T-helper 17 cell (primary cell): ENCODE results near the gene CCDC73. TPM values are rescaled to one million over a fixed set of nuclear protein-coding genes. Genes with fewer than 3 reads are reported as not detected.

Source experiments
- ATAC-seq: fragments of 150-1000 bp; cut with Tn5 transposase; 2 replicates; pipeline ENCODE4 v1.10.0; 2021; ENCODE audit warnings: mild to moderate bottlenecking, moderate library complexity
- DNase-seq, 3 donors: peaks; one replicate each; pipeline versions ENCODE4 v3.0.0 to v3.0.0-alpha.2; 2020 to 2021
- H3K9me3 ChIP-seq: one replicate; pipeline ENCODE4 v1.7.0; 2013; ENCODE audit warnings: low read length, mild to moderate bottlenecking; ENCODE audit not compliant: control insufficient read depth, poor library complexity, severe bottlenecking
- H3K27ac Mint-ChIP-seq: one replicate; pipeline ENCODE4 v1.8.0; 2022; ENCODE audit warnings: mild to moderate bottlenecking, moderate library complexity, mixed read lengths
- H3K27me3 Mint-ChIP-seq: one replicate; pipeline ENCODE4 v1.8.0; 2022; ENCODE audit warnings: mixed read lengths
- H3K36me3 Mint-ChIP-seq: one replicate; pipeline ENCODE4 v1.8.0; 2022; ENCODE audit warnings: low read depth, mixed read lengths
- H3K4me1 Mint-ChIP-seq: one replicate; pipeline ENCODE4 v1.8.0; 2022; ENCODE audit warnings: mild to moderate bottlenecking, mixed read lengths
- H3K4me3 Mint-ChIP-seq: one replicate; pipeline ENCODE4 v1.8.0; 2022; ENCODE audit warnings: mild to moderate bottlenecking, moderate library complexity, mixed read lengths
- total RNA-seq, 4 donors: library from RNA in 2 of 4; stranded (reverse) in 2 of 4; gene quantifications; one replicate each; pipeline ENCODE4 v1.2.3 and lab custom pipeline; 2022 to 2026

The CCDC73 gene
- total RNA-seq, 2 donors from 2014 or later = not detected

DNA sequence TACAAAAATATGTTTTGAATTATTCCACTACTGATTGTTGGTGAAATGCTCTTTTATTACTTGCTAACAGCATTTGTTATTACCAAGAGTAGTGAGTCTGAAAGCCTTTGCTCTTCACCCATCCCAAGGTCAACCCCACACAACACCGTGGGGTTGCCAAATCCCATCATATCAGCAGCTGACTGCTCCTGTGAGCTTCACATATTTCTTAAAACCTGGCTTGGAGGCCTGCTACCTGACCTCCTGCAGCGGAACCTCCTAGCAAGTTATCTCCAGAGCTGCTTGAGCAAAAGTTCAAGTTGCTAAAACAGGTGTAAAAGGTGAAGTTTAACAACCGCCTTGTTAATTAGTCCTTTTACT is 230.9 kb downstream of the CCDC73 start:
- Mint-ChIP-seq H3K4me3 (no peak overlapping the region), H3K36me3 (no peaks in the 10 kb centered on the region), H3K27ac (no peak overlapping the region), H3K27me3 (no peaks in the 10 kb centered on the region), H3K4me1 (peaks cover 2% of the 10 kb centered on the region)
- ATAC-seq (no peak), DNase-seq (no peak)
- H3K9me3 ChIP-seq = no peaks in the 10 kb centered on the region

DNA sequence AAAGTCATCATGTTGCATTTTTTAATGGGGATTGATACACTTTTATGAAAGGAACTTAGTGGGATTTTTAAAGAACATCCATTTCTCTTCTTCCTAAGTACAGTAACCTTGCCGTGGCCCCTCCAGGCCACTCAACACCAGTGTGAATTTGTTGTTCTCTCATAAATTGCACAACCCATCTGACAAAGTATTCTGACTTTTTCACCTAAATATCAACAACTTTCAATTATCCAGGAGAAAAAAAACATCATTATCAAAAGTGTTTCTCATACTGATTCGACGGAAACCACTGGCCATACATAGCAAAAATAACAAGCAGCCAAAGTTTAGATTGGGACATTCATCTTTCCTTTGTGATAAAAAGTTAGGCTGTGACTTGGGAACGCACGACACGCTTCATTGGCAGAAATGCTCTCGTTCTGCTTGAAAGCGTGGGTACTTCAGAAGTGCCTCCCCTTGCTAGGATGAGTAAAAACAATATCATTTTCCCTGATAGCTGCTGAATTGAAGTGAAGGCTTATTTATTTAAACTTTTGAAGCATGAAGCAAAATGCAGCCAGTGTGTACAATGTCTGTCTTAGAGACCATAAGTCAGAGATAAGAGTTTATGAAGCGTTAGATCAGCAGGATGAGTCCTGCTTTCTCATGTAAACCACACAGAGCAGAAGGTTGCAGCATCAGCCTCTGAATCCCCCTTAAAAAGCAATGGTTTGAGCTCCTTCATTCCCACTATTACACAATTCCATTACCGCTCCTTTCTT is 231.4 kb downstream of the CCDC73 start:
- H3K27ac Mint-ChIP-seq = no peak overlapping the region
- H3K4me1 Mint-ChIP-seq = no peaks in the 10 kb centered on the region
- ATAC-seq (no peak), DNase-seq (no peak)
- no peaks in the 10 kb centered on the region for H3K36me3 Mint-ChIP-seq
- no peak overlapping the region for H3K4me3 Mint-ChIP-seq
- H3K27me3 Mint-ChIP-seq = no peaks in the 10 kb centered on the region
- H3K9me3 ChIP-seq = no peaks in the 10 kb centered on the region

DNA sequence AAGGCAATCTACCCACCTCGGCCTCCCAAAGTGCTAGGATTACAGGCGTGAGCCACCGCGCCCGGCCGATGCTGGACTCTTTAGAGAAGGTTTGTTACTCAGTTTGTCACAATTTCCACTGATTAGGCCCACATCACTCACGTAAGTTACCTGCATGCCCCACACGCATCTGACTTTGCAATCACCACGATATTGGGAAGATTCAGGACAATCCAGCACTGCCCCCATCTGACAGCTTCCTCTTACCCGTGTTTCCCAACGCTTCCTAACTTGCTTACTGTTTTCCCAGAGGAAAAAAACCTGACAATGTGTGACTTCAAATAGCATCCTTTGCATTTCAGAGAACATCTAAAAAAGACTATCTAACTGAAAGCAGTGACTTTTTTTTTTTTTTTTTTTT is 232.6 kb downstream of the CCDC73 start:
- no peak overlapping the region for H3K4me3 Mint-ChIP-seq
- DNase-seq (no peak), ATAC-seq (no peak)
- H3K27ac Mint-ChIP-seq = no peak overlapping the region
- H3K27me3 Mint-ChIP-seq = no peaks in the 10 kb centered on the region
- H3K4me1 Mint-ChIP-seq = no peaks in the 10 kb centered on the region
- H3K36me3 Mint-ChIP-seq = no peaks in the 10 kb centered on the region
- H3K9me3 ChIP-seq = no peaks in the 10 kb centered on the region

DNA sequence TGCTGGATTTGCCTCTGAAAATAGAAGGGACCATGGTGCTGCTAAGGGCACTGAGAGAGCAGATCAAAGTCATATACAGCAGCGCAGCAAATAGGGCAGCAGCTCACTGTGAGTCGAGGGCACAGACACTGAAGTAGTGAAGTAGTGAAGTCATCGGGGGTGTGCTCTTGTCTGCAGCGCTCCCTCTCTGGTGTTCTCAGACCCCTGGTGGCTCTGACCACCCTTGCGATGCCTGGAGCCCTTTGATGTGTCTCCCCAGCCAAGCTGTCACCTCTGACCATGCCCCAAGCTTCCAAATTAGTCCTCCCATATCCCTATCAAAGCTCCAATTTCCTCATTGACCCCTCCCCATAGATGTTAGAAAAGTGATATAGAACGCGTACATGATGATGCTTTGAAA is 238.6 kb downstream of the CCDC73 start:
- H3K9me3 ChIP-seq = no peaks in the 10 kb centered on the region
- H3K27me3 Mint-ChIP-seq = peaks cover 5% of the 10 kb centered on the region
- no peaks in the 10 kb centered on the region for H3K36me3 Mint-ChIP-seq
- DNase-seq (no peak), ATAC-seq (no peak)
- H3K4me3 Mint-ChIP-seq = no peak overlapping the region
- H3K27ac Mint-ChIP-seq = no peak overlapping the region
- no peaks in the 10 kb centered on the region for H3K4me1 Mint-ChIP-seq

DNA sequence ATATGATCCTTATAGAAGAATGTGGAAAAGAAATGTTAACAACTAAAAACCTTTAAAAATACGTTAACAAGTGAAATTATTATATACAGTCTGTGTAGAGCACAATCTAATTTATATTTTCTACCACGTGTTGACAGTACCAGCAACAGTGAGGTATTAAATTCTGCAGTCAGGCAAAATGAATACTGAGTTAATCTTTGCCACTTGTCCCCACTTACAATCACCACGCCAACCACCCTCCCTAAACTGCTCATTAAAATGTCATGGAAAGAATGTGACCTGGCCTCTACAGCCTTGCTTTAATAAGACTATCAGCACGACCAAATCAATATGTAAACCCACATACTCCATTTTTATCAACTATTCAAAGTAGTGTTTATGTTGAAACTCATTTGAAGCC is 239.4 kb downstream of the CCDC73 start:
- Mint-ChIP-seq H3K4me3 (no peak overlapping the region), H3K4me1 (no peaks in the 10 kb centered on the region), H3K27me3 (peaks cover 5% of the 10 kb centered on the region), H3K27ac (no peak overlapping the region), H3K36me3 (no peaks in the 10 kb centered on the region)
- DNase-seq (no peak), ATAC-seq (no peak)
- H3K9me3 ChIP-seq = no peaks in the 10 kb centered on the region

Other genes with a start within 250 kb of the CCDC73 start
- 100 to 1,000 TPM; 203 to 215 TPM for gene EIF3M, start 210.8 kb downstream of the CCDC73 start, total RNA-seq
- gene PRRG4, start 35.3 kb upstream of the CCDC73 start, total RNA-seq = under 1 TPM in 1 of 2 donors, not detected in 1; 0.07 TPM
- gene QSER1, start 98.1 kb upstream of the CCDC73 start, total RNA-seq = 10 to 100 TPM in 1 of 2 donors, 1 to 10 TPM in 1; 9.4 to 12.1 TPM
- gene DEPDC7, start 221.2 kb upstream of the CCDC73 start, total RNA-seq = under 1 TPM; 0.47 to 0.70 TPM
- gene TCP11L1, start 244.9 kb upstream of the CCDC73 start, total RNA-seq = 10 to 100 TPM; 13.6 to 15.0 TPM